ENCODE data around the gene GPR65. TPM values are rescaled to one million over a fixed set of nuclear protein-coding genes. Genes with fewer than 3 reads are reported as not detected.

GPR65 gene
- total RNA-seq: not detected in 2 replicates

- no peak within 1 kb of the TSS for H3K4me3 ChIP-seq (ENCODE audit: low read depth, low read length)
- TF ChIP-seq CTCF (conservative IDR thresholded peaks at IDR 0.05; ENCODE audit: low read depth, low read length): no peak
- no peak for DNase-seq (ENCODE audit: low read depth)
Observed at GRCh38 chr14:88005050-88005481, at the start of gene GPR65. TSS of gene GPR65 (plus strand) at chr14:88005135. CDS start at chr14:88010848, 5,713 bp downstream.

GRCh38 chr14:87955501-87955900 is 49.4 kb upstream of the GPR65 start:
- DNase-seq (ENCODE audit: low read depth): no peak
- TF ChIP-seq CTCF (conservative IDR thresholded peaks at IDR 0.05; ENCODE audit: low read depth, low read length): no peak
- H3K4me3 ChIP-seq (ENCODE audit: low read depth, low read length): no peak overlapping the region

- no peak for TF ChIP-seq CTCF (conservative IDR thresholded peaks at IDR 0.05; ENCODE audit: low read depth, low read length)
- no peak for DNase-seq (ENCODE audit: low read depth)
- no peak overlapping the region for H3K4me3 ChIP-seq (ENCODE audit: low read depth, low read length)
Observed at GRCh38 chr14:87960013-87960787, 44.7 kb upstream of the GPR65 start.

- no peak for DNase-seq (ENCODE audit: low read depth)
- TF ChIP-seq CTCF (conservative IDR thresholded peaks at IDR 0.05; ENCODE audit: low read depth, low read length): no peak
- no peak overlapping the region for H3K4me3 ChIP-seq (ENCODE audit: low read depth, low read length)
Observed at GRCh38 chr14:87961246-87961645, 43.7 kb upstream of the GPR65 start.

GRCh38 chr14:87966816-87967215 is 38.1 kb upstream of the GPR65 start:
- H3K4me3 ChIP-seq (ENCODE audit: low read depth, low read length): no peak overlapping the region
- DNase-seq (ENCODE audit: low read depth): no peak
- TF ChIP-seq CTCF (conservative IDR thresholded peaks at IDR 0.05; ENCODE audit: low read depth, low read length): no peak

GRCh38 chr14:87967496-87967895 is 37.4 kb upstream of the GPR65 start:
- TF ChIP-seq CTCF (conservative IDR thresholded peaks at IDR 0.05; ENCODE audit: low read depth, low read length): no peak
- no peak for DNase-seq (ENCODE audit: low read depth)
- H3K4me3 ChIP-seq (ENCODE audit: low read depth, low read length): no peak overlapping the region

- TF ChIP-seq CTCF (conservative IDR thresholded peaks at IDR 0.05; ENCODE audit: low read depth, low read length): no peak
Observed at GRCh38 chr14:87971010-87971409, 33.9 kb upstream of the GPR65 start.

More at GRCh38 chr14:87971010-87971409, 33.9 kb upstream of the GPR65 start:
- no peak for DNase-seq (ENCODE audit: low read depth)
- H3K4me3 ChIP-seq (ENCODE audit: low read depth, low read length): no peak overlapping the region
